ENCODE results near the gene HCST. TPM values are rescaled to one million over a fixed set of nuclear protein-coding genes. Genes with fewer than 3 reads are reported as not detected.

HCST gene
- total RNA-seq, 4 donors from 2014 or later = 7.6 to 57.0 (median 13.3) TPM

DNA sequence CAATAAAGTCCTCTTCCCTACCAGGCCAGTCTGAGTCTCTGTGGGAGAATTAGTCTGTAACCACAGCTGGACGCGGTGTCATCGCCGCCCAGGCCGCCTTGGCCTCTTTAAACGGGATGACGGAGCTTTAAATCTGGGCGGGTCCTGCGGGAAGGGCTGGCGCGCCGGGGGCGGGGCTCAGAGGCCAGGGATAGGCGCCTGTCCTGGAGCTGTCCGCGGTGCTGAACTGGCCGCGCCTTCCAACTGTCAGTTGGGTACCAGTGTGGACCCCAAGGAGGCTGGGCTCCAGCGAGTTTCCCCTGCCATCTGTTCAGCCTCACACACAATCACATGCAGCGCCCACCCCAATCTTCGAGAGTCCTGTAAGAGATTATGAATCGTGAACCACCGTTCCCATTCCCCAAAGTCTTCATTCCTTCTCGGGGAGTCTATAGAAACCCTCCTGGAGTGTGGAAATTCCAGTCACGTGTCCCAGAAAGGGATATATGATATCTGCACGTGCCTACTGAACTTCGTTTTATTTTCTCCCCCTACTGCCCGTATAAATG is 22.5 kb upstream of the HCST start:
- peak; percentile 84 for DNase-seq (ENCODE audit: low spot score)
- TF ChIP-seq, protein P1, sequence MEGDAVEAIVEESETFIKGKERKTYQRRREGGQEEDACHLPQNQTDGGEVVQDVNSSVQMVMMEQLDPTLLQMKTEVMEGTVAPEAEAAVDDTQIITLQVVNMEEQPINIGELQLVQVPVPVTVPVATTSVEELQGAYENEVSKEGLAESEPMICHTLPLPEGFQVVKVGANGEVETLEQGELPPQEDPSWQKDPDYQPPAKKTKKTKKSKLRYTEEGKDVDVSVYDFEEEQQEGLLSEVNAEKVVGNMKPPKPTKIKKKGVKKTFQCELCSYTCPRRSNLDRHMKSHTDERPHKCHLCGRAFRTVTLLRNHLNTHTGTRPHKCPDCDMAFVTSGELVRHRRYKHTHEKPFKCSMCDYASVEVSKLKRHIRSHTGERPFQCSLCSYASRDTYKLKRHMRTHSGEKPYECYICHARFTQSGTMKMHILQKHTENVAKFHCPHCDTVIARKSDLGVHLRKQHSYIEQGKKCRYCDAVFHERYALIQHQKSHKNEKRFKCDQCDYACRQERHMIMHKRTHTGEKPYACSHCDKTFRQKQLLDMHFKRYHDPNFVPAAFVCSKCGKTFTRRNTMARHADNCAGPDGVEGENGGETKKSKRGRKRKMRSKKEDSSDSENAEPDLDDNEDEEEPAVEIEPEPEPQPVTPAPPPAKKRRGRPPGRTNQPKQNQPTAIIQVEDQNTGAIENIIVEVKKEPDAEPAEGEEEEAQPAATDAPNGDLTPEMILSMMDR (IDR thresholded peaks at IDR 0.05) = no peak
- peak; percentile 94 for ATAC-seq (ENCODE audit: low FRiP score)

DNA sequence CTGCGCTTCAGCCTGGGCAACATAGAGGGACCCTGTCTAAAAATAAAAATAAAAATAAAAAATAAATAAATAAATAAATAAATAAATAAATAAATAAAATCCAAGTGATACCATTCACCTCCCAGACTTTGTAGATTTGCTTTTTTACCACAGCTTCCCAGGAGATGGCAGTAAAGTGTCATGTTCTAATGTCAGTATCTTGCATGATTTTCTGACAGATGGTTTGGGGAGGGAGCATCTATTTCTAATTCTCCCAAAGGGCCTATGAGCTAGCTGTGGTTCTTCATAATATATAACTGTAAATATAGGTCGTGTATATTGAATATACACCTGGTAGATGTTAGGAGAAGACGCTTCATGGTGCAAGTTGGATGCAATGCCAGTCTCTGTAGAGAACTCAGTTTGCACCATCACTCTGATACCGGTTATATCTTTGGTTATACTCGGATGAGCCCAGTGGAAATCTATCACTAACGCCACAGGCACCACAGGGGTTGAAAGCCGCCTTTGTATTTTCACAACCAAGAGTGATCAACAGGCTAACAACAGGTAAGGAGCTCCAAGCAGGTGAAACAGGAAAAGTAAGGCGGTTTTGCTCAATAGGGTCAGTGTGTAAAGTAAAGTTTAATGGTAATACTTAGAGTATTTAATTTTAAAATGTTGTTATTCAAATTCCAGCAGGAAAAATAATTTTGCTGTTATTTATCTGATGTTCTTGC is 20.1 kb upstream of the HCST start:
- TF ChIP-seq, protein P1 (IDR thresholded peaks at IDR 0.05) = no peak
- ATAC-seq (ENCODE audit: low FRiP score) = no peak
- DNase-seq (ENCODE audit: low spot score) = no peak

DNA sequence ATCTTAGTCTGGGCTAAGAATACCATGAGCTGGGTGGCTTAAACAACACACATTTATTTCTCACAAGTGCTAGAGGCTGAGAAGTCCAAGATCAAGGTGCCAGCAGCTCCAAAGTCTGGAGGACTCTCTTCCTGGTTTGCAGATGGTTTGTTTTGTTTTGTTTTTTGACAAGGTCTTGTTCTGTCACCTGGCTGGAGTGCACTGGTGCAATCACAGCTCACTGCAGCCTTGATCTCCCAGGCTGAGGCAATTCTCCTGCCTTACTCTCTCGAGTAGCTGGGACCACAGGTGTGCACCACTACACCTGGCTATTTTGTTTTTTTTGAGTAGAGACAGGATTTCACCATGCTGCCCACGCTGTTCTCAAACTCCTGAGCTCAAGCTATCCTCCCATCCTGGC is 18.4 kb upstream of the HCST start:
- no peak for ATAC-seq (ENCODE audit: low FRiP score)

GRCh38 chr19:35885225-35885738 is 17.0 kb upstream of the HCST start:
- DNase-seq (ENCODE audit: low spot score) (no peak), ATAC-seq (ENCODE audit: low FRiP score) (no peak)
- TF ChIP-seq, protein P1 (IDR thresholded peaks at IDR 0.05) = no peak

More for the DNA sequence above, 18.4 kb upstream of the HCST start:
- DNase-seq (ENCODE audit: low spot score) = no peak
- TF ChIP-seq, protein P1 (IDR thresholded peaks at IDR 0.05) = no peak

DNA sequence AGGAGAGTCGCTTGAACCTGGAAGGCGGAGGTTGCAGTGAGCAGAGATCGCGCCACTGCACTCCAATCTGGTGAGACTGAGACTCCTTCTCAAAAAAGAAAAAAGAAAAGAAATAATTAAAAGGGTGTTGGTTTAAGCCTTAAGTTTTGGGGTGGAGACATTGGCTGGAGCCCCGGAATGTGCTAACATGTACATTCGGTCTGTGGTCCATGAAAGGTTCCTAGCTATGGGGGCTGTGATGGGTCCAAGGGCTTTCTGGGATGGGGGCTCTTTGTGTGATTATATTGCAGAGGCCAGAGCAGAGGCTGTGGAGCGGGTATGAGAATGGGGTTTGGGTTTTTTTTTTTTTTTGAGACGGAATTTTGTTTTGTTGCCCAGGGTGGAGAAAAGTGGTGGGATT is 16.4 kb upstream of the HCST start:
- DNase-seq (ENCODE audit: low spot score) (no peak), ATAC-seq (ENCODE audit: low FRiP score) (no peak)
- TF ChIP-seq, protein P1 (IDR thresholded peaks at IDR 0.05) = no peak

DNA sequence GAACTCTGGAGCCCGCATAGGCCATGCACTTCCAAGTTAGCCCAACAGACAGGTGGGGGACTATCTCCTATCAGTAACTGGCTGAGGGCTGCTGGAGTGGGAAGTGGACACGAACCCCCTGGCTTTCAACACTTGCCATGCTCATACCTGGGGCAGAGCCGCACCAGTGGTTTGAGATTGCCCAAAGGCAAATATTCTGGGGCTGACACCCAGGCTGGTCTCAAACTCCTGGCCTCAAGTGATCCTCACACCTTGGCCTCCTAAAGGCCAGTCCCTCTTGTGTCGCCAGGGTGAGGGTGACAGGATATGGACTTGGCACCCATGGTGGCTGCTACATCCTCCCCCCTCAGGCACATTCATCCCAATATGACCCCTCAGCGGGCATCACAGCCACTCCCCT is 15.1 kb upstream of the HCST start:
- TF ChIP-seq, protein P1 (IDR thresholded peaks at IDR 0.05) = no peak
- no peak for ATAC-seq (ENCODE audit: low FRiP score)
- no peak for DNase-seq (ENCODE audit: low spot score)

GRCh38 chr19:35888398-35888797 is 13.9 kb upstream of the HCST start:
- ATAC-seq (ENCODE audit: low FRiP score) (no peak), DNase-seq (ENCODE audit: low spot score) (no peak)
- TF ChIP-seq, protein P1 (IDR thresholded peaks at IDR 0.05) = no peak

Measured in omental fat pad (tissue), 4 donors.